Peyer's patch (tissue), 4 donors: Measurements from ENCODE around the gene BCO1. TPM values are rescaled to one million over a fixed set of nuclear protein-coding genes. Genes with fewer than 3 reads are reported as not detected.

Experiments used
- DNase-seq, 3 donors: peaks; one replicate each; pipeline ENCODE4 v3.0.0-alpha.2; 2017 to 2019
- H3K27ac ChIP-seq, 4 donors: fragments of 200-600 bp; sonication (generic); one replicate each; pipeline ENCODE4 v1.5.1; 2016 to 2019
- H3K27me3 ChIP-seq, 2 donors: fragments of 200-600 bp; sonication (generic); one replicate each; pipeline ENCODE4 v1.5.1; 2019
- H3K36me3 ChIP-seq, 3 donors: fragments of 200-600 bp; sonication (generic); one replicate each; pipeline ENCODE4 v1.5.1; 2016 to 2019
- H3K4me1 ChIP-seq, 4 donors: fragments of 200-600 bp; sonication (generic); one replicate each; pipeline ENCODE4 v1.5.1; 2016 to 2019
- H3K4me3 ChIP-seq, 4 donors: fragments of 200-600 bp; sonication (generic); 1 replicate in 3 of 4; 2 replicates in 1 of 4; pipeline ENCODE4 v1.5.1; 2016 to 2019; ENCODE audit warnings: mild to moderate bottlenecking in 1 of 4
- H3K9me3 ChIP-seq, 4 donors: fragments of 200-600 bp; sonication (generic); one replicate each; pipeline ENCODE4 v1.5.1; 2016 to 2019; ENCODE audit warnings: mild to moderate bottlenecking in 1 of 4
- POLR2A ChIP-seq, 2 donors: fragments of 450-650 bp; IDR thresholded peaks; one replicate each; pipeline ENCODE4 v1.5.1; 2017; ENCODE audit warnings: antibody characterized with exemption in 2 of 2, mild to moderate bottlenecking in 2 of 2, moderate library complexity in 2 of 2
- total RNA-seq, 4 donors: library from RNA; depleted of rRNA; stranded (reverse); fragments of >200 nt; gene quantifications; one replicate each; pipeline ENCODE4 v1.1.0, GENCODE V29; 2016
- TF ChIP-seq, protein P1 (sequence below), 6 experiments: fragments of 450-650 bp in 4 of 6; fragments of 200-600 bp in 2 of 6; sonication (generic) in 1 of 6; IDR thresholded peaks; one replicate each; pipeline ENCODE4 v1.5.1; 2017 to 2019; ENCODE audit warnings: antibody characterized with exemption in 6 of 6, mild to moderate bottlenecking in 3 of 6, moderate library complexity in 1 of 6

The BCO1 gene
- total RNA-seq, 4 donors from 2014 or later = 7.9 to 16.0 (median 12.3) TPM

GRCh38 chr16:81321536-81321935, 83.0 kb downstream of the BCO1 start:
- no peak overlapping the region for H3K27ac ChIP-seq
- H3K36me3 ChIP-seq = no peaks in the 10 kb centered on the region
- H3K27me3 ChIP-seq = no peaks in the 10 kb centered on the region
- no peak overlapping the region for H3K4me3 ChIP-seq
- no peaks in the 10 kb centered on the region for H3K9me3 ChIP-seq
- peaks cover 0 to 16% (median 0%) of the 10 kb centered on the region in 4 donors for H3K4me1 ChIP-seq
- TF ChIP-seq, protein P1, sequence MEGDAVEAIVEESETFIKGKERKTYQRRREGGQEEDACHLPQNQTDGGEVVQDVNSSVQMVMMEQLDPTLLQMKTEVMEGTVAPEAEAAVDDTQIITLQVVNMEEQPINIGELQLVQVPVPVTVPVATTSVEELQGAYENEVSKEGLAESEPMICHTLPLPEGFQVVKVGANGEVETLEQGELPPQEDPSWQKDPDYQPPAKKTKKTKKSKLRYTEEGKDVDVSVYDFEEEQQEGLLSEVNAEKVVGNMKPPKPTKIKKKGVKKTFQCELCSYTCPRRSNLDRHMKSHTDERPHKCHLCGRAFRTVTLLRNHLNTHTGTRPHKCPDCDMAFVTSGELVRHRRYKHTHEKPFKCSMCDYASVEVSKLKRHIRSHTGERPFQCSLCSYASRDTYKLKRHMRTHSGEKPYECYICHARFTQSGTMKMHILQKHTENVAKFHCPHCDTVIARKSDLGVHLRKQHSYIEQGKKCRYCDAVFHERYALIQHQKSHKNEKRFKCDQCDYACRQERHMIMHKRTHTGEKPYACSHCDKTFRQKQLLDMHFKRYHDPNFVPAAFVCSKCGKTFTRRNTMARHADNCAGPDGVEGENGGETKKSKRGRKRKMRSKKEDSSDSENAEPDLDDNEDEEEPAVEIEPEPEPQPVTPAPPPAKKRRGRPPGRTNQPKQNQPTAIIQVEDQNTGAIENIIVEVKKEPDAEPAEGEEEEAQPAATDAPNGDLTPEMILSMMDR (IDR thresholded peaks at IDR 0.05) = no peak
- no peak for TF ChIP-seq POLR2A (IDR thresholded peaks at IDR 0.05)
- DNase-seq = no peak

DNA sequence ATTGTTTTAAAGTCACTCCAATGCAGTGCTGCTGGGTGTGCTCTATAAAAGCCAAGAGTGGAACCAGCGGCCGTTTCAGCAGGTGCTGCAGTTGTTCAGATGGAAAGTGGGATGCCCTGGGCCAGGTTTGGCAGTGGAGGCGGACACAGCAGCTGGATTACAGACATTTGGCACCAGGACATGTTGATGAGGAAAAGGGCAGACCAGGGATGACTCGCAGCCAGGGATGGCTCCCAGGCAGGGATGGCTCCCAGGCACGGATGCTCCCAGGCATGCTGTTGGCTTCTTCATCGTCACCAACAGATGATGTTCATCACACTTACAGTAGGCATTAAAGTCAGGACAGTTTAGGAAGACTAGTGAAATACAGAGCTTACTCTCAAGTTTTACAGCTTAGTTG, 86.3 kb downstream of the BCO1 start:
- H3K9me3 ChIP-seq = no peaks in the 10 kb centered on the region
- H3K27me3 ChIP-seq = no peaks in the 10 kb centered on the region
- H3K4me3 ChIP-seq = no peak overlapping the region
- TF ChIP-seq, protein P1 (IDR thresholded peaks at IDR 0.05) = no peak
- TF ChIP-seq POLR2A (IDR thresholded peaks at IDR 0.05) = no peak
- no peak for DNase-seq
- H3K36me3 ChIP-seq = no peaks in the 10 kb centered on the region
- no peak overlapping the region for H3K27ac ChIP-seq
- H3K4me1 ChIP-seq = peaks cover 0 to 7% (median 0%) of the 10 kb centered on the region in 4 donors

DNA sequence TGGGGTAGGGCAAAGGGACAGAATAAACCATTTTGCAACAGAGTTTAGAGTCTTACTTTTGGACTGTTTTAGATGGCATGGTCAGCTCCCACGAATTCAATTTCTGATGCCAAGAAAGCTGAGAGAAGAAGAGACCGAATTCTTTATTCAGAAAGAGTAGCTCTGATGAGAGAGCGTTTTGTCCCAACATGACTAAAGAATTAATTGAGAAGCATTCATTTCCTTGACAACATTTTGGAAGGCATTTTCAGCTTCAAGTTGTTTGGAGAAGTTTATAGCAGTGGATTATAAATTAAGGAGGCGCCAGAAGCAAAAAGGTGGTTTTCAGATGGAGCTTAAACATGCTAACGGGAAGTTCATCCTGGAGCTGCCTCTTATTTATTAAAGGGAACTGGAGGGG, 88.5 kb downstream of the BCO1 start:
- DNase-seq = no peak
- no peak for TF ChIP-seq POLR2A (IDR thresholded peaks at IDR 0.05)
- TF ChIP-seq, protein P1 (IDR thresholded peaks at IDR 0.05) = no peak
- H3K36me3 ChIP-seq = no peaks in the 10 kb centered on the region
- H3K27me3 ChIP-seq = no peaks in the 10 kb centered on the region
- H3K27ac ChIP-seq = no peak overlapping the region
- H3K4me1 ChIP-seq = peaks cover 0 to 6% (median 0%) of the 10 kb centered on the region in 4 donors
- no peak overlapping the region for H3K4me3 ChIP-seq
- no peaks in the 10 kb centered on the region for H3K9me3 ChIP-seq

DNA sequence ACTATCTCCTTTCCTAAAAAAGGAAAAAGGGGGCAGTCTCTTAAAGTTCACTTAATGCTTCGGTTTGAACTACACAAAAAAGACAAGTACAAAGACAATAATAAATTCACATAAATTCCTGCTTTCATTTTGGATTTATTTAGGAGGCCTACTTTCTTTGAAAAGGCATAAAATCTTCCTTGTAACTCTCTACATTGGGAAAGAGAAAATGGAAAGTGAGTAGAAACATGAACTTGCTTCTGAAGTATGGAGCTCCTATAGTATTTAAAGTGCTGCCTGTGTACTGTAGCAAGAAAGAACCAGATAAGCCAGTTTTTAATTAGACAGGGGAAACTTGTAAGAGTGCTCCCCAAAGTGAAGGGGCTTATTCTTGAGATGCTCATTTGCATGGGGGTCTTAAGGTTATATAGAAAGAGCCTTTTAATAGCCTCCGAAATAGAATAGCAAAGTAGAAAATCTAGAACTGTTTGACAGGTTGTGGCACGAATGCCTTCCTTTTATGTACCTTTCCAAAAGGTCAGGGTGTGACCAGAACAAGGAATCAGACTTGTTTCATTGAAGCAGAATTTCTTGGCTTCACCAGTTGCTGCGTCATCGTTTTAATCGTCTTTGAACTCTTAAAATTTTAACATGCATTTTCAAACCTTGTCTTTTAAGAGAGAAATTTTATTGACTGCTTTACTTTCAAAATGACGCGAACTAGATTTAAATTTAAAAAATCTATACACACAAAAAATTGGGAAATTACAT, 89.1 kb downstream of the BCO1 start:
- no peak for DNase-seq

DNA sequence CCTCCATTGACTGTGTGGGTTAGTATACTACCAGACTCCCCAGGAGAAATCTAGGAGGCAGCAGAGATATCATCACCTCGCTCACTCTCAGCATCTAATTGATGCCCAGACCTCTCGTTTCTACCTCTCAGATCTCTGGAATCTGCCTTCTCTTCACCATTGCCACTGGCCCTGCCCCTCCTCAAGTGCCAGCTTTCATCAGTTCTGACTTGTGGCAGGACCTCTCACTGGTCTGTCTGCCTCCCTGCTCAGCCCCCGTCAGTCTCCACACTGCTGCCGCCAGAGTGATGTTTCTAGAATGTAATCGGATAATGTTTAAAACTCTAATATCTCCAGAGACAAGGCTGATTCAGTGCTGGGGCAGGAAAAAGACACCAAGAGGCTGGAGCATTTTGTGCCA, 91.5 kb downstream of the BCO1 start:
- no peaks in the 10 kb centered on the region for H3K9me3 ChIP-seq
- no peaks in the 10 kb centered on the region for H3K27me3 ChIP-seq
- no peak overlapping the region for H3K27ac ChIP-seq
- TF ChIP-seq, protein P1 (IDR thresholded peaks at IDR 0.05) = no peak
- TF ChIP-seq POLR2A (IDR thresholded peaks at IDR 0.05) = no peak
- no peak overlapping the region for H3K4me3 ChIP-seq
- H3K4me1 ChIP-seq = peaks cover 0 to 6% (median 0%) of the 10 kb centered on the region in 4 donors
- DNase-seq = no peak
- H3K36me3 ChIP-seq = no peaks in the 10 kb centered on the region

More for the DNA sequence above, 89.1 kb downstream of the BCO1 start:
- no peaks in the 10 kb centered on the region for H3K9me3 ChIP-seq
- H3K27me3 ChIP-seq = no peaks in the 10 kb centered on the region
- H3K4me3 ChIP-seq = no peak overlapping the region
- peaks cover 0 to 6% (median 0%) of the 10 kb centered on the region in 4 donors for H3K4me1 ChIP-seq
- no peak overlapping the region for H3K27ac ChIP-seq
- TF ChIP-seq POLR2A (IDR thresholded peaks at IDR 0.05) = no peak
- TF ChIP-seq, protein P1 (IDR thresholded peaks at IDR 0.05) = no peak
- H3K36me3 ChIP-seq = no peaks in the 10 kb centered on the region
